ENCODE results near the gene VPS37D. TPM values are rescaled to one million over a fixed set of nuclear protein-coding genes. Genes with fewer than 3 reads are reported as not detected.
A peak's percentile ranks its signal among the peaks of the same experiment; 100 is the strongest.

Gene VPS37D
- total RNA-seq, 1 donor = 1.9 TPM

DNA sequence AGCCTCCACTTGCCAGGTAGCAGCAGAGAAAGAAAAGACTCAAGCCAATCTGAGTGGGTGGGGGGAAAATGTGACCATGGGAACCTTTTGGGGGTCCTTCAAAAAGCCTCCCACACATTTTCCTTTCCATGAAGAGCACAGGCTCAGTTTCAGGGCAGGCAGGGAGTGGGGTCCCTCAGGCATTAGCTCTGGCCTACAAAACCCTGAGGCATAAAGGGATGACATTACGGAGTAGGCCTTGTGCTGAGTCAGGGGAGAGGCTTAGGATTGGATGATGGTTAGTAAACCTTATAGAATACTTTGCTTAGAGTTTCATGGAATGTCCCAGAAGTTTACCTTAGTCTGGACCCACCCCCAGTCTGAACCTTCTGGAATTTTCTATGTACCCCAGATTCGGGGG lies 12.1 kb downstream of the VPS37D start:
- no peak for DNase-seq (ENCODE audit: low read depth)
- TF ChIP-seq, protein P1, sequence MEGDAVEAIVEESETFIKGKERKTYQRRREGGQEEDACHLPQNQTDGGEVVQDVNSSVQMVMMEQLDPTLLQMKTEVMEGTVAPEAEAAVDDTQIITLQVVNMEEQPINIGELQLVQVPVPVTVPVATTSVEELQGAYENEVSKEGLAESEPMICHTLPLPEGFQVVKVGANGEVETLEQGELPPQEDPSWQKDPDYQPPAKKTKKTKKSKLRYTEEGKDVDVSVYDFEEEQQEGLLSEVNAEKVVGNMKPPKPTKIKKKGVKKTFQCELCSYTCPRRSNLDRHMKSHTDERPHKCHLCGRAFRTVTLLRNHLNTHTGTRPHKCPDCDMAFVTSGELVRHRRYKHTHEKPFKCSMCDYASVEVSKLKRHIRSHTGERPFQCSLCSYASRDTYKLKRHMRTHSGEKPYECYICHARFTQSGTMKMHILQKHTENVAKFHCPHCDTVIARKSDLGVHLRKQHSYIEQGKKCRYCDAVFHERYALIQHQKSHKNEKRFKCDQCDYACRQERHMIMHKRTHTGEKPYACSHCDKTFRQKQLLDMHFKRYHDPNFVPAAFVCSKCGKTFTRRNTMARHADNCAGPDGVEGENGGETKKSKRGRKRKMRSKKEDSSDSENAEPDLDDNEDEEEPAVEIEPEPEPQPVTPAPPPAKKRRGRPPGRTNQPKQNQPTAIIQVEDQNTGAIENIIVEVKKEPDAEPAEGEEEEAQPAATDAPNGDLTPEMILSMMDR (IDR thresholded peaks at IDR 0.05; ENCODE audit: insufficient read depth, low read length) = no peak
- H3K4me3 ChIP-seq (ENCODE audit: low read depth, low read length) = no peak overlapping the region

DNA sequence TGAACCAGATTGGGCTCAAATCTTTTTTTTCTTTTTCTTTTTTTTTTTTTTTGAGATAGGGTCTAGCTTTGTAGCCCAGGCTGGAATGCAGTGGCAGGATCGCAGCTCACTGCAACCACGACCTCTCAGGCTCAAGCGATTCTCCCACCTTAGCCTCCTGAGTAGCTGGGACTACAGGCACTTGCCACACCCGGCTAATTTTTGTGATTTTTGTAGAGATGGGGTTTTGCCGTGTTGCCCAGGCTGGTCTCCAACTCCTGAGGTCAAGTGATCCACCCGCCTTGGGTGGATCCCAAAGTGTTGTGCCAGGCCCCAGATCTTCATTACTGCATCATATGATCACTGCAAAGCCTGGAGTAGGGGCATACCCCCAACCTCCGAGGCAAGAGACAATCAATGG lies 12.9 kb downstream of the VPS37D start:
- TF ChIP-seq, protein P1 (IDR thresholded peaks at IDR 0.05; ENCODE audit: insufficient read depth, low read length) = no peak
- no peak for DNase-seq (ENCODE audit: low read depth)
- H3K4me3 ChIP-seq (ENCODE audit: low read depth, low read length) = no peak overlapping the region

DNA sequence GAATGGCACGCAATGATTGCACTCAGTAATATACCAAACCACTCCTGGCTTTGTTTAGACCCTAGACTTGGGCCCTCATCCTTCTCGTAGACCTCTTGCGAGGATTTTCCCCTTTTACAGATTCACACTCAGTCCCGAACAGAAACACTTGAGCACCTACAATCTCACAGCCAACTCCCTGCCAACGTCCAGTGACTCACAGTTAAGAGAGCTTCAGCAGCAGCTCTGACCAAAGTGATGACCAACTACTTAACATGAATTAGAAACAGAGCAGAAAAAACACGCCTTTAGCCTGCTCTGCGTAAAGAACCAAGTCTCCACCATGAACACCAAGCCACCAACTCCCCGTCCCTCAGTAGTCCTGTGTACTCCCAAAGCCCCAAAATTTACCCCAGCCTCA lies 13.4 kb downstream of the VPS37D start:
- H3K4me3 ChIP-seq (ENCODE audit: low read depth, low read length) = peak overlapping the region; percentile 96
- DNase-seq (ENCODE audit: low read depth) = peak; percentile 35
- TF ChIP-seq, protein P1 (IDR thresholded peaks at IDR 0.05; ENCODE audit: insufficient read depth, low read length) = no peak

DNA sequence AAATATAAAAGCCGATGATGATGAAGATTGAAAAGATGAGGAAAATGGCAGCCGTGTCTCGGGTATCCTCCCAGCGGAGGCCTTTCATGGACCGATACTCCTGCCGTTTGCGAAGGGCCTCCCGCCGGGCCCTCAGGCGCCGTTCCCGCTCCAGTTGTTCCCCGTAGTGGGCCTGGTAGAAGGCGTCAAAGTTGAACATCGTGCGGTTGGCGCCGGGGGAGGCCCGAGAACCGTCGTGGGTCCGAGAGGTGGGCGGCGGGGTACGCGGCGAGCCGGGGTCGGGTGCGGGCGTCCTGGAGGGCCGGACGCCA lies 15.1 kb downstream of the VPS37D start:
- peak overlapping the region; percentile 96 for H3K4me3 ChIP-seq (ENCODE audit: low read depth, low read length)
- no peak for DNase-seq (ENCODE audit: low read depth)
- TF ChIP-seq, protein P1 (IDR thresholded peaks at IDR 0.05; ENCODE audit: insufficient read depth, low read length) = no peak

DNA sequence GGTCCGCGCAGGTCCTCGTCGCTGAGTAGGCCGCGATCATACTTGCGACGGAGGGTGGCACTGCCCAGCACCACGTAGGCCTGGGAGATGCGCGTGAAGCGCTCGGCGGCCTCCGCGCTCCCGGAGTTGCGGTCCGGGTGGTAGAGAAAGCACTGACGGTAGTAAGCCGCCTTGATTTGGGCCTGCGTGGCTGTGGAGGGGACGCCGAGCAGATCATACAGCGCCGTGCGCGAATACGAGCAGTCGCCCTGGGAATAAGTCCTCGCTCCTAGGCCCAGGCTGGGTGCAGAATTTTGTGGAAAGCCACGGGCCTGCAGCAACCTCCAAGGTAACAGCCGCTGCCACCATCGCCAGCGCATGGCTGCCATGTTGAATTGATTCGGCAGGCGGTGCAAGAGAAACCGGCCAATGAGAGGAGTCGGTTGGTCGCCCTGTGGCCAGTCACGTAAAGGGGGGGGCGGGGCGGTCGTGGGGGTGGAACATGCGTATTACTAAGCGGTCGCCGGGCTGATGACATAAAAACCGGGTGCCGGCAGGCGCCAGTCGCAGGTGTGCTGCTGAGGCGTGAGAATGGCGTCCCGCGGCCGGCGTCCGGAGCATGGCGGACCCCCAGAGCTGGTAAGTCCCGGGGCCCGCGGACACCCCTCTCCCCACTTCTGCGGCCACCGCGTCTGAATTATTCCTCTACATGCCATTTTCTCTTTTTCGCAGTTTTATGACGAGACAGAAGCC lies 15.6 kb downstream of the VPS37D start, which contains the start of the genes BUD23 and DNAJC30:
TSS of gene BUD23 (plus strand) at position 542 of the 732 bp plus-strand sequence. CDS start at position 571, 29 bp downstream.
TSS of gene DNAJC30 (minus strand) at position 398 of the 732 bp plus-strand sequence. CDS start at position 368, 30 bp downstream.
- H3K4me3 ChIP-seq (ENCODE audit: low read depth, low read length) = peak within 1 kb of the TSS; percentile 96
- DNase-seq (ENCODE audit: low read depth) = peak; percentile 94
- TF ChIP-seq, protein P1 (IDR thresholded peaks at IDR 0.05; ENCODE audit: insufficient read depth, low read length) = no peak

DNA sequence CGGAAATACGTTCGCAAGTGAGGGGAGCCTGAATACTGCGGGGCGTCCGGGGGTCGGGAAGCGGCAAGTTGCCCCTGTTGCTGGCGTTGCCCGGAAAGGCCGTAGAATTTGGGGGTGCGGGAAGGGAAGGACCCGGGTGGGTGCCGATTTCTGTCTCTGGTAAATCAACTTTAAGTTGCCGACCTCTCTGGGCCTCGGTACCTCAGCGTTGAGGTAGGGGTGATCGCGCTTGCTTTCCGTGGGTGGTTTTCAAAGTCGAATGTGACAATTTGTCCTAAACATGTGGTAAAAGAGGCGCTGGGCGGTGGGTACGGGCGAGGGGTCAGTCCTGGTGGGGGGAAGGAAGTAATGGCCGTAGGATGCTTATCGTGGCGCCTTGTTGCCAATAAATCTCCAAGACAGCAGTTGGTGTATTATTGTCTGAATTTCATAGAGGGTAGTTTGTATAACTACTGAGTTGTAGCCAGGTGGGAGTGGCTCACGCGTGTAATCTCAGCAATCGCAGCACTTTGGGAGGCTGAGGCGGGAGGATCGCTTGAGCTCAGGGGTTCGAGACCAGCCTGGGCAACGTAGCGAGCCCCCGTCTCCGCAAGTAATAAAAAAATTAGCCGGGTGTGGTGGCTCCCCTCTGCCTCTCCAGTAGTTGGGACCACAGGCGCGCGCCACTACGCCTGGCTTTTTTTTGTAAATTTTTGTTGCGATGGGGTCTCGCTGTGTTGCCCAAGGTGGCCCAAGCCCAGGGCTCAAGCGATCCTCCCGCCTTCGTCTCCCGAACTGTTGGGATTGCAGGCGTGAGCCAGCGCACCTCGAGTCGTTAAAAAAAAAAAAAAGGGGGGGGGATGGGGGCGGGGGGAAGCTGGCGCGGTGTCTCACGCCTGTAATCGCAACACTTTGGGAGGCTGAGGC lies 16.4 kb downstream of the VPS37D start:
- peak; percentile 24 for DNase-seq (ENCODE audit: low read depth)
- TF ChIP-seq, protein P1 (IDR thresholded peaks at IDR 0.05; ENCODE audit: insufficient read depth, low read length) = no peak
- H3K4me3 ChIP-seq (ENCODE audit: low read depth, low read length) = peak overlapping the region; percentile 96

Measured in fibroblast of the aortic adventitia (primary cell).